Heart left ventricle (tissue), 16 donors: ENCODE results near the gene LEMD3. TPM values are rescaled to one million over a fixed set of nuclear protein-coding genes. Genes with fewer than 3 reads are reported as not detected.
A peak's percentile ranks its signal among the peaks of the same experiment; 100 is the strongest.

Experiments
- ATAC-seq, 4 donors: fragments of 200-7000 bp; cut with Tn5 transposase; one replicate each; pipeline ENCODE4 v1.9.1; 2020 to 2022; ENCODE audit warnings: moderate library complexity in 4 of 4, mild to moderate bottlenecking in 3 of 4, moderate number of reproducible peaks in 1 of 4
- DNase-seq, 5 donors: peaks; one replicate each; pipeline ENCODE4 v3.0.0-alpha.2; 2020
- H3K27ac ChIP-seq, 12 donors: fragments of 200-600 bp; sonication (generic) in 4 of 12; one replicate each; pipeline versions ENCODE4 v1.5.0 to v1.8.0; 2016 to 2022; ENCODE audit warnings: mild to moderate bottlenecking in 2 of 12
- H3K27me3 ChIP-seq, 9 donors: fragments of 200-600 bp; sonication (generic) in 2 of 9; one replicate each; pipeline versions ENCODE4 v1.5.1 to v1.8.0; 2016 to 2022; ENCODE audit warnings: mild to moderate bottlenecking in 3 of 9
- H3K36me3 ChIP-seq, 9 donors: fragments of 200-600 bp; sonication (generic) in 2 of 9; one replicate each; pipeline versions ENCODE4 v1.5.0 to v1.8.0; 2018 to 2022; ENCODE audit warnings: mild to moderate bottlenecking in 2 of 9
- H3K4me1 ChIP-seq, 12 donors: fragments of 200-600 bp; sonication (generic) in 4 of 12; one replicate each; pipeline versions ENCODE4 v1.5.0 to v1.8.0; 2016 to 2022; ENCODE audit warnings: mild to moderate bottlenecking in 3 of 12
- H3K4me3 ChIP-seq, 12 donors: fragments of 200-600 bp; sonication (generic) in 4 of 12; one replicate each; pipeline versions ENCODE4 v1.5.0 to v1.8.0; 2017 to 2022; ENCODE audit warnings: mild to moderate bottlenecking in 9 of 12, moderate library complexity in 4 of 12
- H3K9me3 ChIP-seq, 12 donors: fragments of 200-600 bp; sonication (generic) in 4 of 12; one replicate each; pipeline versions ENCODE4 v1.5.0 to v1.8.0; 2016 to 2022; ENCODE audit warnings: mild to moderate bottlenecking in 1 of 12
- POLR2A ChIP-seq, 2 donors: fragments of 450-650 bp; IDR thresholded peaks; one replicate each; pipeline ENCODE4 v1.6.1; 2017; ENCODE audit warnings: antibody characterized with exemption in 2 of 2, mild to moderate bottlenecking in 2 of 2, moderate library complexity in 2 of 2
- WGBS, 4 donors: extraction: QIAGEN DNeasy Blood & Tissue Kit in 2 of 4; methylation state at CpG; one replicate each; pipeline versions ENCODE4 v1.1.5 to v1.1.7; 2013 to 2018; 5-methylcytosine and 5-hydroxymethylcytosine counted together
- intact Hi-C, 10 donors: fragments of 100-400 bp; cut with DNase I; formaldehyde crosslinking; loops; one replicate each; pipeline versions ENCODE4 v1.11.1 to v1.14.2; 2022
- polyA plus RNA-seq, 2 donors: library from polyadenylated mRNA; stranded (reverse); fragments of 200-250 nt; gene quantifications; one replicate each; pipeline ENCODE4 v1.2.3, GENCODE V29; 2013
- total RNA-seq, 9 donors: library from RNA; depleted of rRNA in 2 of 9; stranded (reverse); fragments of >200 nt in 2 of 9; fragmentation: NEBNext Ultra II Directional in 3 of 9; extraction: Animal tissue kit (Norgen Biotek cat#: 25700) in 3 of 9; gene quantifications; one replicate each; pipeline versions ENCODE4 v1.1.0 to v1.2.4, GENCODE V29; 2016 to 2023
- TF ChIP-seq, protein P1 (sequence below), 12 donors: fragments of 200-600 bp; sonication (generic) in 4 of 12; IDR thresholded peaks; one replicate each; pipeline versions ENCODE4 v1.5.0 to v1.8.0; 2018 to 2022; ENCODE audit warnings: antibody characterized with exemption in 12 of 12, mild to moderate bottlenecking in 5 of 12
- donor health status: ischemic (EF 13 %, LVEDD 7.1; RV severe dilation, severe dysfunction).
- donor health status: healthy with polysubstance abuse.
- donor health status: DM: no; HTN: yes; CAD: no.
- donor health status: DM: no; HTN: no; CAD: no.
- donor health status: ischemic (EF 25% LVEDD 6.9; RV normal size, moderate dysfunction).
- donor health status: ischemic (EF 25% LVEDD 5.7; RV mildly dilated, moderate dysfunction).
- donor health status: healthy.
- donor health status: DM: yes; HTN: yes; CAD: no.
- donor health status: ischemic (EF 35%, LVEDD 5.7; RV mildly dilated, moderate dysfunction).
- donor health status: nonischemic (EF 11% LVEDD 7.7; RV severe dilation, severe dysfunction).
- donor health status: DM: yes; HTN: yes; CAD: no.
- donor health status: PGD.
- donor health status: ischemic (EF 29% LVEDD 5.4; RV normal size, mild dysfunction).
- donor health status: nonischemic (EF 23%, LVEDD 6.1; RV moderate dilation, normal function).

LEMD3 gene
- total and polyA plus RNA-seq, 11 donors = 4.9 to 19.9 (median 12.9) TPM

DNA sequence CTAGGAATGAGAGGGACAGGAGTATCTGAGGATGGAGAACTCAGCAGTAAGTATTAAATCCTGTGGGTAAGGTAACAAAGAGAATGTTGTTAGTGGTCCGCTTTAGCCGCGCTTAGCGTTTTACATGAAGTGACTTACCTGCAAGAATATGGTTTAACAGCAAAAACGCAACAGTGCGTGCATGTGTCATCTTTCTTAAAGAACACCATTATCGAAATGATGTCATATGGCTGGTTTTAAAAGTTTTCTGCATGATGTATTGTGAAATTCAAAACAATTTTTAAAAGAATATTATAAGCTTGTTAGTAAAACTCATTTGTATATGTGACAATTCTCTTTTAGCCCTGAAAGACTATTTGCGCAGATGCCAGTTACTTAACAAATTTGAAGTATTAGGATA, 1.7 kb downstream of the LEMD3 start:
- peaks cover 0 to 62% (median 50%) of the 10 kb centered on the region in 12 donors for H3K4me1 ChIP-seq

DNA sequence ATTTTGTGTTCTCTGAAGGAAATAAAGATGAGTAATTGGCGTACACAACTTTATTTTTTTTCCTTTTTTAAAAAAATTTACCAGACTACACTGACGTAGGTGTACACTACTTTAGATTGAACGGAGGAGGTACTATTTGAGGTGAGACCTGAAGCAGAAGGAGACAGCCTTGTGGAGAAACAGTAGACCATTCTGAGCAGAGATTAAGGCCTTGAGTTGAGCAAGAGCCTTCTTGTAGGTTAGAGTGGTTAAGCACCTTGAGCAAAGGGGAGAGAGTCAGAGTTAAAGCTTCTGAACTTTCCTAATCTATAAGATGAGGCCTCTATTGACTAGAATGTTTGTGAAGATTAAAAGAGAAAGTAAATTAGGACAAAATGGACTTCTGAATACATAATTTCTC, 2.5 kb downstream of the LEMD3 start:
- H3K4me1 ChIP-seq = peaks cover 0 to 62% (median 50%) of the 10 kb centered on the region in 12 donors
- H3K27me3 ChIP-seq = no peaks in the 10 kb centered on the region
- no peak overlapping the region for H3K27ac ChIP-seq
- H3K9me3 ChIP-seq = no peaks in the 10 kb centered on the region
- 66 to 73% (median 70%) methylated on average over 3 of the region's 3 CpGs for WGBS, 4 donors
- TF ChIP-seq POLR2A (IDR thresholded peaks at IDR 0.05) = no peak
- TF ChIP-seq, protein P1, sequence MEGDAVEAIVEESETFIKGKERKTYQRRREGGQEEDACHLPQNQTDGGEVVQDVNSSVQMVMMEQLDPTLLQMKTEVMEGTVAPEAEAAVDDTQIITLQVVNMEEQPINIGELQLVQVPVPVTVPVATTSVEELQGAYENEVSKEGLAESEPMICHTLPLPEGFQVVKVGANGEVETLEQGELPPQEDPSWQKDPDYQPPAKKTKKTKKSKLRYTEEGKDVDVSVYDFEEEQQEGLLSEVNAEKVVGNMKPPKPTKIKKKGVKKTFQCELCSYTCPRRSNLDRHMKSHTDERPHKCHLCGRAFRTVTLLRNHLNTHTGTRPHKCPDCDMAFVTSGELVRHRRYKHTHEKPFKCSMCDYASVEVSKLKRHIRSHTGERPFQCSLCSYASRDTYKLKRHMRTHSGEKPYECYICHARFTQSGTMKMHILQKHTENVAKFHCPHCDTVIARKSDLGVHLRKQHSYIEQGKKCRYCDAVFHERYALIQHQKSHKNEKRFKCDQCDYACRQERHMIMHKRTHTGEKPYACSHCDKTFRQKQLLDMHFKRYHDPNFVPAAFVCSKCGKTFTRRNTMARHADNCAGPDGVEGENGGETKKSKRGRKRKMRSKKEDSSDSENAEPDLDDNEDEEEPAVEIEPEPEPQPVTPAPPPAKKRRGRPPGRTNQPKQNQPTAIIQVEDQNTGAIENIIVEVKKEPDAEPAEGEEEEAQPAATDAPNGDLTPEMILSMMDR (IDR thresholded peaks at IDR 0.05) = no peak
- intact Hi-C loops = loop anchor here in 5 of 10 donors (2.0 to 10.0 kb wide), 3 partner anchors 35 to 61 kb away; no protein-coding TSS in a partner anchor
- peak overlapping the region in 9 of 12 donors; percentile 78 to 99 (median 94) for H3K4me3 ChIP-seq
- no peak for ATAC-seq
- no peak for DNase-seq
- peaks cover 0 to 26% (median 7%) of the 10 kb centered on the region in 9 donors for H3K36me3 ChIP-seq

More for the DNA sequence above, 1.7 kb downstream of the LEMD3 start:
- H3K4me3 ChIP-seq = peak overlapping the region; percentile 78 to 99 (median 96)
- H3K27ac ChIP-seq = peak overlapping the region in 3 of 12 donors; percentile 95 to 96 (median 96)
- H3K36me3 ChIP-seq = peaks cover 0 to 21% (median 3%) of the 10 kb centered on the region in 9 donors
- no peaks in the 10 kb centered on the region for H3K9me3 ChIP-seq
- ATAC-seq (no peak), DNase-seq (no peak)
- TF ChIP-seq, protein P1 (IDR thresholded peaks at IDR 0.05) = no peak
- TF ChIP-seq POLR2A (IDR thresholded peaks at IDR 0.05) = no peak
- H3K27me3 ChIP-seq = no peaks in the 10 kb centered on the region
- WGBS, 4 donors = 48 to 52% (median 49%) methylated on average over 8 of the region's 8 CpGs
- intact Hi-C loops = loop anchor here in 5 of 10 donors (2.0 to 10.0 kb wide), 3 partner anchors 36 to 62 kb away; no protein-coding TSS in a partner anchor

GRCh38 chr12:65175385-65175784, 6.0 kb downstream of the LEMD3 start:
- Histone ChIP-seq H3K36me3 (peaks cover 0 to 33% (median 7%) of the 10 kb centered on the region in 9 donors), H3K9me3 (no peaks in the 10 kb centered on the region)

GRCh38 chr12:65182012-65182739, 12.8 kb downstream of the LEMD3 start:
- peaks cover 0 to 57% (median 30%) of the 10 kb centered on the region in 12 donors for H3K4me1 ChIP-seq
- H3K9me3 ChIP-seq = no peaks in the 10 kb centered on the region
- intact Hi-C loops = no loop called here
- H3K27ac ChIP-seq = no peak overlapping the region
- no peaks in the 10 kb centered on the region for H3K27me3 ChIP-seq
- ATAC-seq = no peak
- no peak overlapping the region for H3K4me3 ChIP-seq
- TF ChIP-seq, protein P1 (IDR thresholded peaks at IDR 0.05) = no peak
- TF ChIP-seq POLR2A (IDR thresholded peaks at IDR 0.05) = no peak
- WGBS, 4 donors = 40 to 49% (median 48%) methylated on average over 3 of the region's 3 CpGs
- peaks cover 0 to 5% (median 0%) of the 10 kb centered on the region in 9 donors for H3K36me3 ChIP-seq
- DNase-seq = no peak

More at GRCh38 chr12:65175385-65175784, 6.0 kb downstream of the LEMD3 start:
- H3K27ac ChIP-seq = no peak overlapping the region
- TF ChIP-seq, protein P1 (IDR thresholded peaks at IDR 0.05) = no peak
- TF ChIP-seq POLR2A (IDR thresholded peaks at IDR 0.05) = no peak
- H3K4me3 ChIP-seq = no peak overlapping the region
- H3K4me1 ChIP-seq = peaks cover 0 to 60% (median 47%) of the 10 kb centered on the region in 12 donors
- intact Hi-C loops = loop anchor here in 2 of 10 donors (10.0 kb wide), 1 partner anchor 49 kb away; no protein-coding TSS in a partner anchor
- DNase-seq = no peak
- ATAC-seq = no peak
- H3K27me3 ChIP-seq = no peaks in the 10 kb centered on the region
